ENCODE measurements around the gene CSF2.
A peak's percentile ranks its signal among the peaks of the same experiment; 100 is the strongest.

CSF2 gene

DNA sequence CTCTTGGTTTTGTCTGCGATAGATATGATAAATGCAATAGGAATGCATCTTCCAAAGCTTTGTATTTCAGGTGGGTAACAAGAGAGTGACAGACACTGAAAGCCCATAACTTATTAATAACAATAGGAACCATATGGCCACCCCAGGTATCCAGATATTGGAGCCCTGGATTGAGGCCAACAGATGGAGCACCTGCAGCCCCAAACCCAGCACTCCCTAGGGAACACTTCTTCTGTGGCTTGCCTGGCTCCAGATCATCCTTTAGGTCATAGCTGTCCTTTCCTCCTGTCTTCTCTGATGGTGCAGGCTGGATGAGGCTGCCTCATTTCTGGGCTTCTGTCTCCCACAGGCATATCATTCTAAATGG is 18.2 kb upstream of the CSF2 start:
- DNase-seq: no peak

DNA sequence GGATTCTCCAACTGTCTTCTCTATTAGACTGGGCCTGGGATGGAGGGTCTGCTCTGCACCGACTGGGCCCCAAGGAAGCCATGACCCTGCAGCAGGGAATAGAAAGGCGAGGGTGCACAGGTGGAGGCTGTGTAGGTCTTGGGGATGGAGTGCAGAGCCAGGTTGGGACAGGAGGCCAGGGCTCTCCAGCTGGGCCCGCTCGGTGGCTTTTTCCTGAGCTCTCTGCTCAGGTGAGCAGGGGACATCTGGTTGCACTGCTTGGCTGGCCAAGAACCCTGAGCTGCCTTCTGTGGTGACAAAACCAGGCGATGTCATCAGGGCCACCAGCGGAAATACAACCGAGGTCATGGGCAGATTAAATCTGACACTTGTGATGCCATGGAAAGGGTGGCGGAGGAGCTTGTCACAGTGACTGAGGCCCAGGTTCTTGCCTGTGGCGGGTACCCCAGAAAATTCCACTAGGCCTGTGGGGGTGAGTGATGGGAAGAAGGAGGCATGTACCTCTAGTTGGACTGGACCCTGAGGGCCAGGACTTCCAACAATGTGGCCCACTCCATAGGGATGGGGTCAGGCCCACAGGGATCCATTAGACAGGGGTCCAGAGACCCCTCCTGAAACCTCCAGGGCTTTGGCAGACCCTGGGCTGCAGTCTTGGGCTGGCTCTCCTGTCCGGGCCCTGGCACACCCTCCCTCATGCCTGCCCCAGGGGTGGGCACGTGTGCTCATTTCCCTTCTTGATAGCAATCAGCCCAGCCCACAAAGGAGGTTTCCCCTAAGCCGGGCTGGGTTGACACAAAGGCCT is 17.6 kb upstream of the CSF2 start:
- no peak for DNase-seq

DNA sequence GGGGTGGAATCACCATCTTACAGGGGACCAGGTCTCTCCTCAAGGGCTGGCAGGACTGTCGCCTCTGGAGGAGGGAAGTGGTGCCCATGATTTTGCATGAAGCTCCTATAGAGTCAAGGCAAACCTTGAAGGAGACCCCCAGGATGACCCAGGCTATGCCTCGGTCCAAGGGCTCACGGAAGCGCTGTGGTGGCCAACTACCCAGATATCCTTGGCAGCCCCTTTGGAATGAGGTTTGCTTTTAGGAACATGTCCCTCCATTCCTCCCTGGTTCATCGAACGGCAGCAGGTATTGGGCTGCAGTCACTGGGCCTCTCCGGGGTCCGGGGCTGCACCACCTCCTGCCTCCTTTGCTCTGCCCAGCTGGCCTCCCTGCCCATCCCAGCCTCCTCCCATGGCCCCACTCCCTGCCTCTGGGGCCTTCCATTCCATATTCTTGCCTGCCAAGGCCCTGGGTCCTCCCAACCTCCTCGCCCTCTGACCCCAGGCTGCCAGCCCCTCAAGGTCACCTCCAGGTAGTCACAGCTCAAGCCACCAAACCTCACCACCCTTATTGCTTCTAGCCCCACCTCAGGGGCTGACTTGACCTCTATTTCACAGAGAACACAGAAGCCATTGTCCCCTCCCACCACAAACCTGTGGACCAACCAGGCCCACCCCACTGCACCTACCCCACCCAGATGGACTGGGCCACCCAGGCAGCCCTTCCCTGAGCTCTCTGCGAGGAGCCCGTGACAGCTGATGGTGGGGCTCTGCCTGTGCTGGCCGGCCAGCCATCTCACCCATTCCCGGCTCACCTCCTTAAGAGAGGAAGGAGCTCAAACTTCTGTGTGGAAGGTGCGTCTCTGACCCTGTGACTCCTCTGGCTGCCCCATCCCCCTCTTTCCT is 16.7 kb upstream of the CSF2 start:
- DNase-seq: no peak

DNA sequence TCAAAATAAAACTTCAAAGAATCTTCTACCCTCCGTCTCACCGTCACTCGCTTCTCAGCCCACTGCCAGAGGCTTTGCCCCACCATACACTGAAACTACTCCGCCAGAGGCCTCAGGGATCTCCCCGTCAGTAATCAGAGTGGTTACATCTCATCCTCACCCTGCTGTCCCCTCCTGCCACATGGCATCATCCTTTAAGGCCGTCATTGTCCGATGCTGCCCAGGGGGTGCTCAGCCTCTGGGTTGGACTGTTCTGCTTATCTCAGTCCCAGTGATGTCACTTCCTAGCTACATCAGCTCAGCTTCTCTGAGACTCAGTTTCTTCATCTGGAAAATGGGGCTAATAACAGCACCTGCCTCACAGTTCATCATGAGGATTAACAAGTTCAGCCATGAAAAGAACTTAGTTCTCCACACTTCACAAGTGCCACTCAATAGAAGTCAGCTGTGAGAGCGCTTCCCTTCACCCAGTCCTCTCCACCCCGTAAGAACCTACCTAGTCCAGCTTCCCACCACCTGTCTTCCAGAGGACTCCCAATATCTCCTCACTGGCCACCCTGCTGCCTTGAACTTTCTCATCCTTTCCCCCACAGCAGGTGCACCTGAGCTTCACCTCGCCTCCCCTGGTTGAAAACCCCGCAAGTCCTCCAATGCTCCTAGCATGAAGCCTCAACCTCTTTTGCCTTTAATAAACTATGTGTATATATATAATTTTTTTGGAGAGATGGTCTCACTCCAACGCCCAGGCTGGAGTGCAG is 15.9 kb upstream of the CSF2 start:
- no peak for DNase-seq

DNA sequence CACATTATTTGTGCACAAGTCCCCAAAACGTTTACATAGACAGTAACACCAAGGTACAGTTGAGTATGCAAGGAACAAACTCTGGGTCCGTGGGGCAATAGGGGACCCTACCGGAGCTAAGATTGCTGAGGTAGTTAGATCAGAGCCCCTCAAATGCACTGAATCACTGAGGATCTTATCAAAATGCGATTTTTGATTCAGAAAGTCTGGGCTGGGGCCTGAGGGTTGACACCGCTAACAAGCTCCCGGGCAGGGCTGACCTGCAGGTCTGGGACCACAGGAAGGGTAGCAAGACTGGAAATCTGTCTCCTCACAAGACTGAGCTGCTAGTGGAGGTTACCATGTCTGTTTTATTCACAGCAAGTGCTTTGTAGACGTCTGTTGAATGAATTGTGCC is 14.9 kb upstream of the CSF2 start:
- DNase-seq: no peak

DNA sequence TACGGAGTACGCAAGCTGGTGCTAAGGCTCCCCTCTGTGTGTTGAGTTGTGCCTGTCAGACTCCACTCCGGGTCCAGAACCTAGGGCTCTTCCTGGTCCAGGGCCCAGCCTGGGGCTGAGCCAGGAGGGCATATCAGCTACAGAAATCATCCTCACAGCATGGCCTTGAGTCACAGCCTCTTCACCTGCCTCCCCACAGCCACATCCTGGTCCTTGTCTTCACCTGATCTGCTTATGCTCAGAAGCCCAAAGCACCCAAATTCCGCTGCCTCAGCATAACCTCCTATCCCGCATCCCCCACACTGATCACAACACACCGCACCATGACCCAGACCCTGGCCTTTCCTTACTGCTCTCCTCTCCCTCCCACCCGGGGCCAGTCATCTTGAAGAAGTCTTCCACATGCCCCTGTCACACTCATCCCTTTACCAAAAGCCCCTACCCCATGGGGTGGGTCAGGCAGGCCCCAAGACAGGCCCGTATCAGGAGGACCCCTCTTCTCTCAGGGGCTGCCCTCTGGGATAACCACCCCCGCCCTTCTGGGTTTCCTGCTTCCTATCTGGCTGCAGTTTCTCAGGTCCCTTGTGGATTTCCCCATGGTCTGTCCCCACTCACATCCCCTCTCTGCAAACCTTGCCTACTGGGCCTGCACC is 14.4 kb upstream of the CSF2 start:
- no peak for DNase-seq

DNA sequence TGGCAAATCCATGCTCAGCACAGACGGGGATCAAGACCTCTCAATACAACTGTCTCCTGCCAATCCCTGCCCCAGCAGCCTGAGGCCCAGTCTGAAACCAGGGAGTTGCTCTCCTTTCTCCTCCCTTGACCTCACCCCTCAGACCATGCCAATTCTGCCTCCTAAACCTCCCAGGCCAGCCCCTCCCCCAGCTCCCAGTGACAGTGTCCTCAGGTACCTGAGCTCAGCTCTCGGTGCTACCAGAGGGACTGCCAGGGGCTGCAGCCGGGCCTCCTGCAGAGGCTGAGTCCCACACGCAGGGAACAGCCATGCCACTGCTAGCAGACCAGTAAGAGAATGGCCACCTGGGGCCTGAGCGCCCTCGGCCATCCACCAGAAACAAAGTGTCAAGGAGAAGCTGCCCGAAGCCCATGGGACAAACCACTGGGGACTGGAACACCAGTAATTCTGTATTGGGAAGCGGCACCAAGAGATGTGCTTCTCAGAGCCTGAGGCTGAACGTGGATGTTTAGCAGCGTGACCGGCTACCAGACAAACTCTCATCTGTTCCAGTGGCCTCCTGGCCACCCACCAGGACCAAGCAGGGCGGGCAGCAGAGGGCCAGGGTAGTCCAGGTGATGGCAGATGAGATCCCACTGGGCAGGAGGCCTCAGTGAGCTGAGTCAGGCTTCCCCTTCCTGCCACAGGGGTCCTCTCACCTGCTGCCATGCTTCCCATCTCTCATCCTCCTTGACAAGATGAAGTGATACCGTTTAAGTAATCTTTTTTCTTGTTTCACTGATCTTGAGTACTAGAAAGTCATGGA is 13.7 kb upstream of the CSF2 start:
- DNase-seq: no peak

DNA sequence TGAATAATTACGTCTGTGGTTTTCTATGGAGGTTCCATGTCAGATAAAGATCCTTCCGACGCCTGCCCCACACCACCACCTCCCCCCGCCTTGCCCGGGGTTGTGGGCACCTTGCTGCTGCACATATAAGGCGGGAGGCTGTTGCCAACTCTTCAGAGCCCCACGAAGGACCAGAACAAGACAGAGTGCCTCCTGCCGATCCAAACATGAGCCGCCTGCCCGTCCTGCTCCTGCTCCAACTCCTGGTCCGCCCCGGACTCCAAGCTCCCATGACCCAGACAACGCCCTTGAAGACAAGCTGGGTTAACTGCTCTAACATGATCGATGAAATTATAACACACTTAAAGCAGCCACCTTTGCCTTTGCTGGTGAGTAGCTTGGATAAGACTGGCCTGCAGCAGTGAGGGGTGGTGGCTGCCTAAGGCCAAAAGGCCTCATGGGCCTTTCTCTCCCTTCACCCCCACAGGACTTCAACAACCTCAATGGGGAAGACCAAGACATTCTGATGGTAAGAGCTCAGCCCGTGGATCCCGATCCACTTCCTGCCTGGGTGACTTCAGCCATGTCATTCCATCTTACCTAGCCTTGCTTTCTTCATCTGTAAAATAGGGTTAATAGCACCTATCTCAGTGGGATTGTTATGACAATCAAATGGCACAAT is 13.0 kb upstream of the CSF2 start, which contains the start of gene IL3:
TSS of gene IL3 (plus strand) at position 155 of the 661 bp plus-strand sequence. CDS start at position 207, 52 bp downstream.
- no peak for DNase-seq

DNA sequence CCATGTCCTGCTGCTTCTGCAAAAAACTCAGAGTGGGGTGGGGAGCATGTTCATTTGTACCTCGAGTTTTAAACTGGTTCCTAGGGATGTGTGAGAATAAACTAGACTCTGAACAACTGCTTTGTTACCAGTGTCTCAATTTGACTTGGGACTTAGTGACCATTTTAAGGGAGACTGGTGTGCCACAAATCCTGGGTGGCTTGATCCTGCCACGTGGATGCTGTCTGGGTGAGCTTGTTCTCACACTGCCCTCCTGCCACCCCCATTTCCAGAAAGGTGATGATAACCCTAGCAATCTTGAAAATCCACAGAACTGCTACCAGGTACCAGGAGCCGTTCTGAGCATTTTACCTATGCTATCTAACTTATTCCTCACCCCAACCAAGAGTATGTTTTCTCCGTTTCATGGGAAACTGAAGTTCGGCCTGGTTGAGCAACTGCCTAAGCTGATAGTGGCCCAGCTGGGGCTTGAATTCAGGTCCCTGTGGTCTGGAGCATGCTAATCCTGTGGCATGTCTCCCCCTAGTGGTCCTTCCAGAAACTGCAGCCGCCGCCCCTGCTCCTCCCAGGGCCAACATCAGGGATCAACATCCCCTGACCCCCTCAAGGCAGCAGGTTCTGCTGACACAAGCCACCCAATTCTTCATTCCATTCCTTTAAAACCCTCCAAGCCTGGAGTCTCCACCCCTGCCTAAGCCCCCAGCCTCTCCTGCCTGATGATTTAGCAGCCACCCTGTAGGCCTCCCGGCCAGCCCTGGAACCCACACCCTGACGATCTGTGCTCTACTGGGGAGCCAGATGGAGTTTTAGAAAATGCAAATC is 10.3 kb upstream of the CSF2 start:
- DNase-seq: peak; percentile 23 to 47

DNA sequence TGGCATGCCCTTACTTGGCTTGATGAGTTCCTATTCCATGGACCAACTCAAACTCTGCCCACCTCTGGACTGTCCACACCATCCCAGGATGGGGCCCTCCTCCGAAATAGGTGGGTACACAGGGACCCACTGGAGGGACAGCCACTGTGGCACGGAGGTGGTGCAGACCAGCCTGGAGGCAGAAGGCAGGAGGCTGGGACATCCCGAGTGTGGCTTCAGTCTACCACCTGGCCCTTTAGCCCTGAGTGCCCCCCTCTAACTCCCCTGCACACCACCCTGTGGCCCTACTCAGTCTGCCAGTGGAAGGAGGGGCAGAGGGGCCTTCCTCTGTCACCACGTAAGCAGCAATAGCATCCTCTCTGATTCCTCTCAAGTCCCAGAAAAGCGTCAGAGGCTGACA is 9.4 kb upstream of the CSF2 start:
- DNase-seq: no peak

DNA sequence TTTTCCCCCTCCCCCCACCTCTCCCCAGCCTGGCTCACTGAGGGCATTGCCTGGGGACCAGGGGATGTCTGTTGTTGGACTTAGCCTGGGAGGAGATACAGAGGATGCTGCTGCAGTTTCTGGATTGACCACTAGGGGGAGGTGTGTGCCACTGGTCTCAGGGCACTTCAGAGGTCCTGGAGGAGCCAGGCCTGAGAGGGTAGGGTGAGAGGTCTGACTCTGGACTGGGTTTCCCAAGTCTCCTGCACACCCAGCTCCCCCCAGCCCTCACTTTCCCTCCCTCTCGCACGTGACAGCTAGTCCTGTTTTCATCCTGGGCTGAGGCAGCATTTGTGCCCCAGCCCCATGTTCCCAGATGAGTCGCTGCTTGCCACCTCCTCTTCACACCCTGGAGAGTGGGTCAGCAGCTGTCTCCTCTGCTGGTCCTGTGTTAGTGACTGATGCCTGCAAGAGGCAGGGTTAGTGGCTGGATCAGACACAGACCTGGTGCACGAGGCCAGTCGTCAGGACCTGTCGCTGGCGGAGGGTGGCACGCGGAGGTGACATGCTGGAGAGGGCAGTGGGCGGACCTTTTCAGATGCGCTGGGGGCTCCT is 8.8 kb upstream of the CSF2 start:
- peak; percentile 60 to 65 for DNase-seq

DNA sequence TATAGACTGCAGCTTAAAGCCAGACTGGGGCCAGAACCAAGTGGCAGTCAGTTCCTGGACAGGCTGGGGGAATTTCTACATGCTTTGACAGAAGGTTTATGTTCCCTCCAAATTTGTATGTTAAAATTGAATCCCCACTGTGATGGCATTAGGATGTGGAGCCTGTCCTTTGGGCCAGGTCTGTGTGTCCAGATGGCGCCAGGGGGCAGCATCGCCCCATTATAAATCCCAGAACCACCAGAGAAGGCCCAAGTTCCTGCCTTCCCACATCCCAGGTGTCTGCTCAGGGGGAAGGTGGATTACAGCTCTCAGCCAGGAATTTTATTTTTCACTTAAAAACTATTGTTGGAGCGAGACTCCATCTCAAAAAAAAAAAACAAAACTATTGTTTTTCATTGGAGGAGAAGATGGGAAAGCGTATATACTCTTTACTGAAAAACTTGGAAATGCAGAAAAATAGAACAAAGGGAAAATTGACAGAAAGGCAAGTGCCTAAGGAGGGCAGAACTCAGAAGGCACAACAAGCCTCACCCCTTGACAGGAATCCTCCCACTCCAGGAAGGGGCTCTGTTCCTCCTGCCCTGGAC is 8.1 kb upstream of the CSF2 start:
- peak; percentile 20 for DNase-seq

DNA sequence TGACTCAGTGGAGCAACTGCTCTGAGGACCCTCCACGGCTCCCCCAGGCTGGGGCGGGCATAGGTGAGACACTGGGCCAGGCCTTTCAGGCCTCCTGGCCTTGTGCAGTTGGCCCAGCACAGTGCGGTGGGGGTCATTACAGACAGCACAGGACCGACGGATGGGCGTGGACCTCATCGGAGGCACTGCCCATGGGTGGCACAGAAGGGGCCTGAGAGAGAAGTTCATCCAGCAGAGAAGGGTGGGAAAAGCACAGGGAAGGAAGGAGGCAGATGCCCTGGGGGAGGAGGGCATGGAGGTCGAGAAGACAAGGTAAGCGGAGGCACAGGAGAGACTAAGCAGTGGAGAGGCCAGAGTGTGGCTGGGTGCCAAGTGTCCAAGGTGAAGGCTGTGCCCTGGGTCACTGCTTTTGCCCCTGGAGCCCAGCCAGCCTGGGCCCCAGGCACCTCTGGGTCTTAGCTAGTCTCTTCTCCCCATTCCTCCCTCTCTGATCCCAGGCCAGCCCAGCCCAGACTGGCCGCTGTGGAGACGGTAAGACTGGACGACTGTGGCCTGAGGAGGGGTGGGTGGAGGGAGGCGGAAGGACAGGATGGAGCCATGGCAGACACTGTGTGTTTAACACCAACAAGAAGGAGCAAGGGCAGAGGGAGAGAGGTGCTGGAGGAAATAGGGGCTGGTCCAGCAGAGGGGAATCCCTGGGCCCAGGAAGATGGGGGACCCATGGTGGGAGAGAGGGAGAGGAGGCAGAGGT is 7.5 kb upstream of the CSF2 start:
- no peak for DNase-seq

DNA sequence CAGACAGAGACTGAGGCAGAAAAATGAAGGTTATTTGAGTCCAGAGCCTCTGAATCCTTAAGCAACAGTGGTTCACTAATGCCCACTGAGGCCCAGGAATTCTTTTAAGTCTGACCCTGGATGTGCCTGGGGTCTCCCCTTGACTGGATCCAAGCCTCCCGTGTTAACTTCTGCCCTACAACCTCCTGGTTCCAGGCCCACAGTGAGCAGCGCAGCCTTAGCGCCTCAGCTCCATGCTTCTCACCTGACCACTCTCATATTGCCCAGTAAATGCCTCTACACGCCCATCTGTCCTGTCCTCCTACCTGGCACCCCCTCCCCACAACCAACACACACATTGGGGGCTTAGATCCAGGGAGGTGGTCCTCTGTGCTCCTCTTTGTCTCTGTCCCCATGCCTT is 6.7 kb upstream of the CSF2 start:
- DNase-seq: no peak

DNA sequence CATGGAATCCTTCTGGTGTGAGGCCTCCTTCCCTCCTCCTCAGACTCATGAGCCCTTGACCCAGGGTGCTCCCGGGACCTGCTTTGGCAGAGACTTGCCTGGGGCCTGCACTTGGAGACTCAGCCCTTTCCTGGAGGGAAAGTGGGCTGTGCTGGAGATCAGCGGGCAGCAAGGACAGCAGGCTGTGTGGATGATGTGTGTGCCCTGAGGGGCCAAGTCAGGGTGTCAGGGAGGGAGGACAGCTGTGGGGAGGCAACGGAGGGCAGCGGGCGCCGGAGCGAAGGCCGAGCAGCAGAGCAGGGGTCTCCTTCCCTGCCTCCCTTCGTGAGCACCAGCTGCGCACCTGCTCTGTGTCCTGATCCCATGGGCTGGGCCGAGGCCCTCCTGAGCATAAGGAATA is 6.1 kb upstream of the CSF2 start:
- no peak for DNase-seq

DNA sequence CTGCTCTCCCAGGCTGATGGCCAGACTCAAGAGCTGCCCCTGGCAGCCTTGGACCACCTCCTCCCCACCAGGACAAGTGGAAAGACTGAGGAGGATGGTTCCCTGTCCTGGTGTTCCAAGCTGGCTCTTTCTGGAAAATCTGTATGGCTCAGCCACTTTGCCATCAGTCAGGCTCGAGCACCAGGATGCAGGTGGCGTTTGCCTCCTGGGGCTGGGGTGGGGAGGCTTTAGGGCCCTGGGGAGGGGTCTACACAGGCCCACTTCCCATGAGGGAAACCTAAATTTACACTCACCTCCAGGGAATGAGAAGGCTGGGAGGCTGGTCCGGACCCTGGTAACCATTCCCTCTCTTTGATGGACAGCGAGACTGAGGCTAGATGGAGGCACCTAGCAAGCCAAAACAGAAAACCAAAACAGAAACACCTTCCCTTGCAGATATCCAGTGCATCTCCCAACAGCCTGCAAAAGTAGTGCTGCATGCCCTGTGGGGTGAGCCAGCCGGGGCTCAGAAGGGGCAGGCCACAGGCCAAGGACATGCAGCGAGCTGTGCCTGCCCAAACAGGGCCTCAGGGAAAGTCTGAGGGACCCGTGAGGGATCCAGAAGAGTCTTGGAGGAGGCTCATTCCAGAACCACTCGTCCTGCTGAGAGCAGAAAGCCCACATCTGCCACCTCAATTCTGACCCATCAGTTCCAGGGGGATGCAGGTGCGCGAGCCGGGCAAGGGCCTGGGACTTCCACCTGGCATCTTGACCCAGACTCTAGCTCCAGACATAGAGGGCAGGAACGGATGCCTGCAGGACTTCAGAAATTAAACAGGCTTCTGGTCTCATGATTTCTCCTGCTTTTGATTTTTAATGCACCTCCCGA is 5.4 kb upstream of the CSF2 start:
- DNase-seq: no peak

DNA sequence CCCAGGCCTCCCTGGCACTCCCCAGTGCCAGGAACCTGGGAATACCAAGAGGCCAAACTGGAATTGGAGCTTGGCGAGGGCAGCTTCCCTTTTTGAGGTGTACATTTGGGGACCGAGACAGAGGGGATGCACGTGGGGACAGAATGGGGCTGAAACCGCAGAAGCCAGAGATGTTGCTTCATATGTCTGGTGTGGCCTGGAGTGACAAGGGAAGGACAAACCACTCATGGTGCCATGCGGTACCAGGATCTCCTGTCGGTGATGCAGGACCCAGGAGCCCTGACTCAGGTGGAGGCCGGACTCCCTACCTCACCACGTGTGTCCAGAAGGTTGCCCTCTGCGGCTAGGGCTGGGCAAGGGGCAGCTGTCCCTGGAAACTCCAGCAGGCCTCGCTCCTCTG is 4.0 kb upstream of the CSF2 start:
- DNase-seq: peak; percentile 15 to 28

DNA sequence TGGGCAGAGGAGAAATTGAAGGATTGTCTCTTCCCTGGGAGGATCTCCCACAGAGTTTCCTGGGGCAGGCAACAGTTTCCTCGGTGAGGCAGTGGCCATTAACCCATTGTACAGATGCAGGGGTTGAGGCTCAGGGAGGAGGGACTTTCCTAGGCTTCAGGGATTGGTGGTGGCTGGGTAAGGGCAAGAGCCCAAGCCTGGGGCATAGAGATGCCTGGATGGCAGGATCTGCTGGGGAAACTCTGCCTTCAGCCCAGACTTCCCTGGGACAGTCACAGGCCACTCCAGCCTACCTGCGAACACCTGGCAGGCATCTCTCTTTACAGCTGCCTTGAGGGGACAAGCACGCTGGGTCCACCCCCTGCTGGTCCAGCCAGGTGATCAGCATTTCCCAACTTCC is 3.6 kb upstream of the CSF2 start:
- DNase-seq: no peak

Measured in AML-193 (cell line).